ENCODE measurements around the gene NPFF. TPM values are rescaled to one million over a fixed set of nuclear protein-coding genes. Genes with fewer than 3 reads are reported as not detected.

The NPFF gene
- total and polyA plus RNA-seq, 10 of the 15 experiments (the other 5 are each of a cell fraction or from before 2014, with no cell fraction given): 0.21 to 0.69 (median 0.23) TPM; not detected in 7

DNA sequence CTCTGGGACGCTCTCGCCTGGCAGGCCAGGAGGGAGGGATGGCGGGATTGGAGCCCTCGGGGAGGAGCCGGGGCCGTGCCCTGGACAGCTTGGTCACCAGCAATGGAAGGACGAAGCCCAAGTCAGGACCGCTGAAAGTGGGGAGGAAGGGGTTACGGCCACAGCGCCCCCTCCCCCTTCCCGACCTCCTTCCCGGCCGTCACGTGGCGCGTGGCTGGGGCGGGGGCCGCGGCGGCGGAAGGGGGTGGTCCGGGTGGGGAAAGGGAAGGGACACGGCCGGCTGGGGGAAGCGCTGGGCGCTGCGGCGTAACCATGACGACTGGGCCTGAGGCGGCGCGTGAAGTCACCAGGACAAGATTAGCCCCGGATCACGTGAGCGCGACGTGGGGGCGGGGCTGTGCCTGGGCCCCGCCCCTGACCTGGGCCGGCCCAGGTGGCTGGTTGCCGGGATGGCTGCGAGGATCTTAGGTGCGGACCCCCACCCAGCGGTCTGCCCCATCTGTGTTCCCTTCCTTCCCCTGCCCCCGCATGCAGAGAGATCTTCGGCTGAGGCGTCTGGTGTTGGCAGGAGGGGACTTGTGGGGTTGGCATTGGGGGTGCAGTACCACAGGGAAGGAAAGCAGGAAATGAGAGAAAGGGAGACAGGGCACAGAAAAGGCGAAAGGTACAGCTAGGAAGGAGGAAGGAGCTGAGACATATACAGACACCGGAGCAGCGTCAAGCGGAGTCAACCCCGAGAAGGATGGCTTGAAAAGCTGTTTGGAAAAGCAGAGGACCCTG, 14.3 kb downstream of the NPFF start (continued):
- TF ChIP-seq SIN3A (IDR thresholded peaks at IDR 0.05; ENCODE audit: low read depth, low read length) (peak; percentile 70; the same call in 1 of the 2 replicates), HDGF (IDR thresholded peaks at IDR 0.05) (peak; percentile 71), BMI1 (IDR thresholded peaks at IDR 0.05; ENCODE audit: borderline replicate concordance) (peak; percentile 97), EGR1 (IDR thresholded peaks at IDR 0.05; ENCODE audit: borderline replicate concordance in 1 of 2, low read depth in 2 of 2, low read length in 2 of 2) (no peak), SREBF2 (IDR thresholded peaks at IDR 0.05; ENCODE audit: low read length) (no peak), MXI1 (IDR thresholded peaks at IDR 0.05; ENCODE audit: low read depth, low read length) (peak; percentile 87), MEF2B (IDR thresholded peaks at IDR 0.05; ENCODE audit: partially characterized antibody, poor library complexity, severe bottlenecking) (peak; percentile 60), CREM (IDR thresholded peaks at IDR 0.05; ENCODE audit: low read depth) (0 out of 2 replicates have a peak, but pooled peaks have one; percentile 22), POLR2AphosphoS5 (IDR thresholded peaks at IDR 0.05; ENCODE audit: low read length) (peak; percentile 45; the same call in 1 of the 2 replicates), NR2C1 (IDR thresholded peaks at IDR 0.05) (no peak), NFIC (IDR thresholded peaks at IDR 0.05; ENCODE audit: low read depth, low read length) (no peak), RAD51 (IDR thresholded peaks at IDR 0.05) (peak; percentile 86)
- TF ChIP-seq, protein P1, sequence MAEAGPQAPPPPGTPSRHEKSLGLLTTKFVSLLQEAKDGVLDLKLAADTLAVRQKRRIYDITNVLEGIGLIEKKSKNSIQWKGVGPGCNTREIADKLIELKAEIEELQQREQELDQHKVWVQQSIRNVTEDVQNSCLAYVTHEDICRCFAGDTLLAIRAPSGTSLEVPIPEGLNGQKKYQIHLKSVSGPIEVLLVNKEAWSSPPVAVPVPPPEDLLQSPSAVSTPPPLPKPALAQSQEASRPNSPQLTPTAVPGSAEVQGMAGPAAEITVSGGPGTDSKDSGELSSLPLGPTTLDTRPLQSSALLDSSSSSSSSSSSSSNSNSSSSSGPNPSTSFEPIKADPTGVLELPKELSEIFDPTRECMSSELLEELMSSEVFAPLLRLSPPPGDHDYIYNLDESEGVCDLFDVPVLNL (IDR thresholded peaks at IDR 0.05; ENCODE audit: low read depth, low read length): 0 out of 2 replicates have a peak, but pooled peaks have one; percentile 16
- TF ChIP-seq, protein P2, sequence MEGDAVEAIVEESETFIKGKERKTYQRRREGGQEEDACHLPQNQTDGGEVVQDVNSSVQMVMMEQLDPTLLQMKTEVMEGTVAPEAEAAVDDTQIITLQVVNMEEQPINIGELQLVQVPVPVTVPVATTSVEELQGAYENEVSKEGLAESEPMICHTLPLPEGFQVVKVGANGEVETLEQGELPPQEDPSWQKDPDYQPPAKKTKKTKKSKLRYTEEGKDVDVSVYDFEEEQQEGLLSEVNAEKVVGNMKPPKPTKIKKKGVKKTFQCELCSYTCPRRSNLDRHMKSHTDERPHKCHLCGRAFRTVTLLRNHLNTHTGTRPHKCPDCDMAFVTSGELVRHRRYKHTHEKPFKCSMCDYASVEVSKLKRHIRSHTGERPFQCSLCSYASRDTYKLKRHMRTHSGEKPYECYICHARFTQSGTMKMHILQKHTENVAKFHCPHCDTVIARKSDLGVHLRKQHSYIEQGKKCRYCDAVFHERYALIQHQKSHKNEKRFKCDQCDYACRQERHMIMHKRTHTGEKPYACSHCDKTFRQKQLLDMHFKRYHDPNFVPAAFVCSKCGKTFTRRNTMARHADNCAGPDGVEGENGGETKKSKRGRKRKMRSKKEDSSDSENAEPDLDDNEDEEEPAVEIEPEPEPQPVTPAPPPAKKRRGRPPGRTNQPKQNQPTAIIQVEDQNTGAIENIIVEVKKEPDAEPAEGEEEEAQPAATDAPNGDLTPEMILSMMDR (IDR thresholded peaks at IDR 0.05 in 2 of 3, conservative IDR thresholded peaks at IDR 0.05 in 1 of 3; ENCODE audit: control insufficient read depth in 2 of 3, extremely low read depth in 1 of 3, insufficient read depth in 1 of 3, low read depth in 3 of 3, low read length in 3 of 3): no peak
- TF ChIP-seq, protein P3, sequence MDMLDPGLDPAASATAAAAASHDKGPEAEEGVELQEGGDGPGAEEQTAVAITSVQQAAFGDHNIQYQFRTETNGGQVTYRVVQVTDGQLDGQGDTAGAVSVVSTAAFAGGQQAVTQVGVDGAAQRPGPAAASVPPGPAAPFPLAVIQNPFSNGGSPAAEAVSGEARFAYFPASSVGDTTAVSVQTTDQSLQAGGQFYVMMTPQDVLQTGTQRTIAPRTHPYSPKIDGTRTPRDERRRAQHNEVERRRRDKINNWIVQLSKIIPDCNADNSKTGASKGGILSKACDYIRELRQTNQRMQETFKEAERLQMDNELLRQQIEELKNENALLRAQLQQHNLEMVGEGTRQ (IDR thresholded peaks at IDR 0.05; ENCODE audit: borderline replicate concordance, low read depth, low read length): peak; percentile 87

Measured in GM12878 (cell line).